Ascending aorta (tissue), 2 donors: ENCODE data around the gene PROB1. TPM values are rescaled to one million over a fixed set of nuclear protein-coding genes. Genes with fewer than 3 reads are reported as not detected.
"Not testable (repeated sequence)": the region's sequence is repeated elsewhere in the genome, so short reads cannot be mapped to it uniquely, and the experiment has no call there.

Experiments used
- DNase-seq, 2 donors: peaks; one replicate each; pipeline ENCODE4 v3.0.0-alpha.2; 2019; ENCODE audit warnings: low spot score in 2 of 2
- H3K27ac ChIP-seq, 2 donors: fragments of 200-600 bp; sonication (generic); one replicate each; pipeline ENCODE4 v1.5.1; 2016 to 2017; ENCODE audit warnings: mild to moderate bottlenecking in 1 of 2
- H3K27me3 ChIP-seq: fragments of 200-600 bp; sonication (generic); one replicate; pipeline ENCODE4 v1.5.1; 2017
- H3K36me3 ChIP-seq, 2 donors: fragments of 200-600 bp; sonication (generic); one replicate each; pipeline ENCODE4 v1.5.1; 2016
- H3K4me1 ChIP-seq, 2 donors: fragments of 200-600 bp; sonication (generic); one replicate each; pipeline ENCODE4 v1.5.1; 2016 to 2017; ENCODE audit warnings: mild to moderate bottlenecking in 1 of 2
- H3K4me3 ChIP-seq, 2 donors: fragments of 200-600 bp; sonication (generic); one replicate each; pipeline ENCODE4 v1.5.1; 2016 to 2017; ENCODE audit warnings: mild to moderate bottlenecking in 1 of 2
- H3K9me3 ChIP-seq, 2 donors: fragments of 200-600 bp; sonication (generic); one replicate each; pipeline ENCODE4 v1.5.1; 2016
- CTCF ChIP-seq, 3 experiments: fragments of 200-600 bp in 2 of 3; fragments of 450-650 bp in 1 of 3; sonication (generic) in 2 of 3; IDR thresholded peaks; one replicate each; pipeline ENCODE4 v1.5.1; 2016 to 2019; ENCODE audit warnings: antibody characterized with exemption in 3 of 3, mild to moderate bottlenecking in 1 of 3, moderate library complexity in 1 of 3
- intact Hi-C: fragments of 100-400 bp; cut with DNase I; formaldehyde crosslinking; loops from one replicate; pipeline ENCODE4 v1.15.1; 2023
- total RNA-seq: library from RNA; depleted of rRNA; stranded (reverse); fragments of >200 nt; gene quantifications from one replicate; pipeline ENCODE4 v1.1.0, GENCODE V29; 2016

PROB1 gene
- total RNA-seq, 1 donor from 2014 or later = 4.3 TPM

GRCh38 chr5:139413153-139413552 is 18.2 kb upstream of the PROB1 start:
- Histone ChIP-seq H3K36me3 (peaks cover 0 to 10% of the 10 kb centered on the region in 2 donors), H3K27me3 (no peaks in the 10 kb centered on the region), H3K9me3 (no peaks in the 10 kb centered on the region), H3K4me3 (no peak overlapping the region), H3K27ac (no peak overlapping the region), H3K4me1 (peaks cover 10 to 45% of the 10 kb centered on the region in 2 donors)
- no peak for TF ChIP-seq CTCF (IDR thresholded peaks at IDR 0.05)
- intact Hi-C loops = no loop called here
- peak in 1 of 2 donors; percentile 28 for DNase-seq

GRCh38 chr5:139410993-139411828 is 16.3 kb upstream of the PROB1 start:
- peak in 1 of 2 donors; percentile 63 for DNase-seq
- Histone ChIP-seq H3K9me3 (no peaks in the 10 kb centered on the region), H3K4me1 (peaks cover 6 to 30% of the 10 kb centered on the region in 2 donors), H3K27ac (peak overlapping the region; percentile 55 to 74), H3K27me3 (no peaks in the 10 kb centered on the region), H3K4me3 (no peak overlapping the region), H3K36me3 (peaks cover 0 to 10% of the 10 kb centered on the region in 2 donors)
- no peak for TF ChIP-seq CTCF (IDR thresholded peaks at IDR 0.05)
- intact Hi-C loops = no loop called here

- DNase-seq = peak in 1 of 2 donors; percentile 55
- no peak overlapping the region for H3K4me3 ChIP-seq
- peaks cover 0 to 10% of the 10 kb centered on the region in 2 donors for H3K36me3 ChIP-seq
- no peaks in the 10 kb centered on the region for H3K9me3 ChIP-seq
- H3K27ac ChIP-seq = peak overlapping the region; percentile 55 to 74
- H3K27me3 ChIP-seq = no peaks in the 10 kb centered on the region
- TF ChIP-seq CTCF (IDR thresholded peaks at IDR 0.05) = no peak
- peaks cover 3 to 21% of the 10 kb centered on the region in 2 donors for H3K4me1 ChIP-seq
- intact Hi-C loops = no loop called here
Observed at GRCh38 chr5:139410121-139410992, 15.5 kb upstream of the PROB1 start.

- H3K27me3 ChIP-seq, H3K9me3 ChIP-seq, H3K27ac ChIP-seq, H3K4me3 ChIP-seq, intact Hi-C loops: not testable (repeated sequence)
- Histone ChIP-seq H3K4me1 (peaks cover 0 to 14% of the 10 kb centered on the region in 2 donors), H3K36me3 (peaks cover 0 to 10% of the 10 kb centered on the region in 2 donors)
- DNase-seq = peak in 1 of 2 donors; percentile 50
Observed at GRCh38 chr5:139409116-139409515, 14.2 kb upstream of the PROB1 start.

- intact Hi-C loops = no loop called here
- Histone ChIP-seq H3K4me3 (no peak overlapping the region), H3K4me1 (peaks cover 0 to 18% of the 10 kb centered on the region in 2 donors), H3K36me3 (peaks cover 0 to 8% of the 10 kb centered on the region in 2 donors), H3K27me3 (no peaks in the 10 kb centered on the region), H3K9me3 (no peaks in the 10 kb centered on the region), H3K27ac (no peak overlapping the region)
- no peak for TF ChIP-seq CTCF (IDR thresholded peaks at IDR 0.05)
- DNase-seq = peak in 1 of 2 donors; percentile 3
Observed at GRCh38 chr5:139408191-139408590, 13.3 kb upstream of the PROB1 start.
